Neutrophil (primary cell): ENCODE measurements around the gene ALG12.
A peak's percentile ranks its signal among the peaks of the same experiment; 100 is the strongest.

ENCODE experiments used
- H3K27ac ChIP-seq: fragments of 200-600 bp; sonication (generic); 2 replicates; pipeline ENCODE4 v1.5.1; 2016; ENCODE audit warnings: mild to moderate bottlenecking, moderate library complexity
- H3K27me3 ChIP-seq: fragments of 200-600 bp; sonication (generic); 2 replicates; pipeline ENCODE4 v1.6.0; 2016; ENCODE audit warnings: mild to moderate bottlenecking
- H3K36me3 ChIP-seq: fragments of 200-600 bp; sonication (generic); 2 replicates; pipeline ENCODE4 v1.5.1; 2017
- H3K4me1 ChIP-seq, 2 experiments: fragments of 200-600 bp in 1 of 2; sonication (generic) in 1 of 2; 1 replicate in 1 of 2; 2 replicates in 1 of 2; pipeline versions ENCODE4 v1.5.1 to v1.6.1; 2013 to 2016; ENCODE audit warnings: low read depth in 1 of 2, low read length in 1 of 2, mild to moderate bottlenecking in 1 of 2, moderate library complexity in 1 of 2; ENCODE audit not compliant: control insufficient read depth in 1 of 2, insufficient read depth in 1 of 2
- H3K4me3 ChIP-seq, 2 experiments: fragments of 200-600 bp in 1 of 2; sonication (generic) in 1 of 2; 1 replicate in 1 of 2; 2 replicates in 1 of 2; pipeline ENCODE4 v1.5.1; 2013 to 2016; ENCODE audit warnings: low read depth in 1 of 2, low read length in 1 of 2, mild to moderate bottlenecking in 1 of 2, moderate library complexity in 1 of 2
- H3K9me3 ChIP-seq: fragments of 200-600 bp; sonication (generic); 2 replicates; pipeline ENCODE4 v1.5.1; 2016
- CTCF ChIP-seq: fragments of 200-600 bp; sonication (generic); IDR thresholded peaks from 2 replicates; pipeline ENCODE4 v1.5.1; 2016; ENCODE audit warnings: antibody characterized with exemption

Gene ALG12

GRCh38 chr22:49929994-49930575 is 11.8 kb upstream of the ALG12 start:
- Histone ChIP-seq H3K9me3 (no peaks in the 10 kb centered on the region), H3K27ac (peak overlapping the region; percentile 90), H3K4me3 (peak overlapping the region; percentile 4 to 41), H3K4me1 (peaks cover 61 to 67% of the 10 kb centered on the region in 2 experiments), H3K36me3 (no peaks in the 10 kb centered on the region), H3K27me3 (peaks cover 11% of the 10 kb centered on the region)
- no peak for TF ChIP-seq CTCF

- Histone ChIP-seq H3K4me3 (peak overlapping the region; percentile 4 to 41), H3K9me3 (no peaks in the 10 kb centered on the region), H3K4me1 (peaks cover 60 to 63% of the 10 kb centered on the region in 2 experiments), H3K27me3 (peaks cover 11% of the 10 kb centered on the region), H3K36me3 (no peaks in the 10 kb centered on the region), H3K27ac (peak overlapping the region; percentile 90)
- TF ChIP-seq CTCF, result peak; percentile 94
These were observed 11.2 kb upstream of the ALG12 start for GRCh38 chr22:49929211-49929979.

- no peak for TF ChIP-seq CTCF
- H3K27ac ChIP-seq, result no peak overlapping the region
- no peaks in the 10 kb centered on the region for H3K9me3 ChIP-seq
- no peaks in the 10 kb centered on the region for H3K36me3 ChIP-seq
- peaks cover 11% of the 10 kb centered on the region for H3K27me3 ChIP-seq
- peaks cover 53 to 56% of the 10 kb centered on the region in 2 experiments for H3K4me1 ChIP-seq
- H3K4me3 ChIP-seq, result no peak overlapping the region
These were observed 10.4 kb upstream of the ALG12 start for GRCh38 chr22:49928555-49929210.

GRCh38 chr22:49928185-49928495 is 9.9 kb upstream of the ALG12 start:
- no peak overlapping the region for H3K27ac ChIP-seq
- no peak for TF ChIP-seq CTCF
- H3K4me1 ChIP-seq, result peaks cover 47 to 51% of the 10 kb centered on the region in 2 experiments
- no peaks in the 10 kb centered on the region for H3K36me3 ChIP-seq
- no peak overlapping the region for H3K4me3 ChIP-seq
- H3K9me3 ChIP-seq, result no peaks in the 10 kb centered on the region
- H3K27me3 ChIP-seq, result peaks cover 11% of the 10 kb centered on the region

GRCh38 chr22:49927483-49928184 is 9.4 kb upstream of the ALG12 start:
- peaks cover 44 to 46% of the 10 kb centered on the region in 2 experiments for H3K4me1 ChIP-seq
- no peak overlapping the region for H3K27ac ChIP-seq
- no peak for TF ChIP-seq CTCF
- peaks cover 11% of the 10 kb centered on the region for H3K27me3 ChIP-seq
- no peaks in the 10 kb centered on the region for H3K36me3 ChIP-seq
- no peak overlapping the region for H3K4me3 ChIP-seq
- no peaks in the 10 kb centered on the region for H3K9me3 ChIP-seq
